Measurements from ENCODE around the gene BAHCC1. TPM values are rescaled to one million over a fixed set of nuclear protein-coding genes. Genes with fewer than 3 reads are reported as not detected.

The BAHCC1 gene
- total and polyA plus RNA-seq, 9 of the 15 experiments (the other 6 are each of a cell fraction or from before 2014, with no cell fraction given) = 0.14 to 26.9 (median 5.0) TPM

- TF ChIP-seq CHD7 (IDR thresholded peaks at IDR 0.05; ENCODE audit: low read depth, low read length) (no peak), IRF9 (tag; IDR thresholded peaks at IDR 0.05) (no peak), XRCC5 (IDR thresholded peaks at IDR 0.05; ENCODE audit: low read depth, low read length) (0 out of 2 replicates have a peak, but pooled peaks have one; percentile 39), HIVEP1 (CRISPR knock-in tag; IDR thresholded peaks at IDR 0.05) (no peak), SMAD2 (IDR thresholded peaks at IDR 0.05; ENCODE audit: low read depth, low read length) (no peak), HOXB6 (CRISPR knock-in tag; IDR thresholded peaks at IDR 0.05; ENCODE audit: borderline replicate concordance) (no peak), ZNF778 (CRISPR knock-in tag; IDR thresholded peaks at IDR 0.05) (no peak), ZNF589 (CRISPR knock-in tag; IDR thresholded peaks at IDR 0.05; ENCODE audit: low read depth) (no peak), ZNF124 (CRISPR knock-in tag; IDR thresholded peaks at IDR 0.05) (no peak), RUNX1 (IDR thresholded peaks at IDR 0.05; ENCODE audit: low read depth) (no peak), BRCA1 (IDR thresholded peaks at IDR 0.05) (no peak), BRCA1 (CRISPR knock-in tag; IDR thresholded peaks at IDR 0.05) (no peak), NFIX (CRISPR knock-in tag; IDR thresholded peaks at IDR 0.05; ENCODE audit: low read depth) (peak; percentile 75), HCFC1 (IDR thresholded peaks at IDR 0.05; ENCODE audit: low read depth, low read length) (no peak)
These were observed at the start of gene BAHCC1 (continued) for GRCh38 chr17:81394921-81395599.
